GM18517 (cell line): ENCODE measurements around the gene MED13L.
"Not testable (repeated sequence)": the region's sequence is repeated elsewhere in the genome, so short reads cannot be mapped to it uniquely, and the experiment has no call there.

ENCODE experiments used
- ATAC-seq: cut with Tn5 transposase; IDR thresholded peaks from one replicate; pipeline ENCODE4 v1.9.1; 2021; ENCODE audit warnings: mild to moderate bottlenecking, moderate library complexity; ENCODE audit not compliant: unreplicated experiment

The MED13L gene

DNA sequence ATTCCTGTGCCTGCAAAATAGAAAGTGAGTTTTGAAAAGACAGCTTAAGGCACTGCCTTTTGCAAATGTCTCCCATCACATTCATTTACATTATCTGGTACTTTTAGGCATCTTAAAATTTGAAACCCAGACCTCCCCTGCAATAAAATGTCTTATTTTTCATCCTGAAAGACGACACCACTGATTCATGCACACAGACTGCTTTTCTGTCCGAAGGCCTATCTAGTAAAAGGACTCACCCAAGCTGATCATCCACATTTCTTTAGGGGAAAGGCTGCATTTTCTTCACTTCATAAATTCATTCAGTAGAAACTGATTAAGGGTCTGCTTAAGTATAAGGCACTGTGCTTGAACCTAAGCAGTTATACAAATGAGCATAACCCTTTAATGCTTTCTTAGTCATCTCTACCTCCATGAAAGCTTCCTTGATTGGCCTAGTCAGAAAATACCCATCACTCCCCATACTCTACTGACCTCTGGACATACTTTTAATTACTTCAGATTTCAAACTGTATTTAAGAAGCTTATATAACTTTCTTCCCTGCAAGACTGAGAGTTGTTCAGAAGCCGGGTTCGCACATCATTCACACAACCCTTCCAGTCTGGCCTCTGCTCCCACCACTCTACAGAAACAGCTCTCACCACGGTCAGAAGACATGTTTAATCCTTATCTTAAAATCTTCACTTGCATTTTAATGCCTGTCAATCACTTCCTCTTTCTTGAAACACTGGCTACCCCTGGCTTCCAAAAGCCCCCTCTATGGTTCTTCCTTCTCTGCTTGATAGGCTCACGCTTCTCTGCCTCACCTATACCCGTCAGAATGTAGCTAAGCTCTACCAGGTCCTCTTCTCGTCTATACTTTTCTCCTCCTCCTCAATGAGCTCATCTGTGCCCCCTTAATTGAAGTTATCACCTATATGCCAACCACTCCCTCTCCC, 288.6 kb downstream of the MED13L start:
- no peak for ATAC-seq

DNA sequence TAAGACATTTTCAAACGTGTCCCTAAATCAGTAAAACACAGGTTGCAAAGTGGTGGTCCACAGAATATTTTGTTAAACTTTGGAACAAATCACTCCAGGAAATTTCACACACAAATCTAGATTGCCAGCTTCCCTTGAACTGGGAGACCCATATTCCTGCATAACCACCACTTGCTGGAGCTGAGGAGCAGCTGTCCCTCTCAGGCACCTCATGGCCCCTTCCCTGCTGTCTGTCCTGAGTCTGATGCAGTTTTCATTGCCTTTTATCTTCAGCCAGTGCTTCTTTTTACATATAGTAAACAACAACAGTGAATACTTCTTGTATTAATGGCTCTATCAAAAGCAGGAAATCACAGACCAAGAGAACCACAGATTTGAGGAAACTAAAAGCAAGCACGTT, 289.3 kb downstream of the MED13L start:
- no peak for ATAC-seq

DNA sequence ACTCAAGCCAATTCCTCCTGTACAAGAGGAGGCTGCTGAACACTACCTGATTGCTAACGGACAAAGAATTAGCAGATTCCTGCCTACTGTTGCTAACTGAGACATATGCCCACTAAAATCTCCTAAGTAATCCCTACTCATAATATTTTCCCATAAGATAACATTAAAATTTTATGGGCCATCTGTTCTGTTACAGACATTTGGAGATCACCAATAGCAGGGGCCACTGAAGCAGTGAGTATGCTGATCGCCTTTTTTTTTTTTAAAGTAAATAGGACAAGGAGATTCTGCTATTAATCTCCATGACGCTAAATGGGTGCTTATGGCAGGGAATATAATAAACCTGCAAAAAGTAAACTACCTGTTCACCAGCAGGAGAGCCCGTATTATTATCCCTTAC, 292.9 kb downstream of the MED13L start:
- no peak for ATAC-seq

DNA sequence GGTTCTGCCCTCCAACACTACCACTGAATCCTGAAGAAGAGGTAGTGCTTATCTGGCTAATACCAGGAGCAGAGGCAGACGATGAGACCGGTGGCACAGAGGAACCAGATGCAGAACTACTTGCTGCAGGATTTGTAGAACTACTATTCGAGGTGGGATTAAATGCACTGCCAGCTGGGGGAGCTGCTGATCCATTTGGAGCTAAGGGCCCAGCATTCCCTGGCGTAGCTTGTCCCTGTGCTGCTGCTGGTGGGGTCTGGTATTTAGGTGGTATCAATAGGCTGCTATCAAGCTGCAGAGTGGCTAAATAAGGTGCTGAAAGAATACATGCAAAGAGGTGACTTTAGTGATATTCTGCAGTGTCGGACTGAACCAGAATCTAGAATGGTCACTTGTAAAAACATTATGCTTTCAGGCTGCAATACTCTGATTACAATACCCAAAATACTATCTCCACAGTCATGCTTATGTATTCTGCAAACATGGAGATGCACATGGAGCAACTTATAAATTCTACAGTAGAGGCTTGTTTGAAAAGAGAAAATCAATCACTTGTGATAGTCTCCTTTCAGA, 294.2 kb downstream of the MED13L start:
- ATAC-seq, result no peak

DNA sequence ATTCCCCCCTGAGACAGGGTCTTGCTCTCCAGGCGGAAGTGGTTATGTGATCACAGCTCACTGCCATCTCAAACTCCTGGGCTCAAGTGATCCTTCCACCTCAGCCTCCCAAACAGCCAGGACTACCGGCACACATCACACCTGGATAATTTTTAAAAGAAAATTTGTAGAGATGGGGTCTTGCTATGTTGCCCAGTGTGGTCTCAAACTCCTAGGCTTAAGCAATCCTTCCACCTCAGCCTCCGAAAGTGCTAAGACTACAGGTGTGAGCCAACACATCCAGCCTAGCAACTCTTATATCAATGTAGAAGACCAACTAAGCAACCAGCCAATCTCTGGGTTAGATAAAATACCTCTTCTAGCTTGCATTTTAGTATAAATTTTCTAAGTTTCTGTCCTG, 297.2 kb downstream of the MED13L start:
- no peak for ATAC-seq

DNA sequence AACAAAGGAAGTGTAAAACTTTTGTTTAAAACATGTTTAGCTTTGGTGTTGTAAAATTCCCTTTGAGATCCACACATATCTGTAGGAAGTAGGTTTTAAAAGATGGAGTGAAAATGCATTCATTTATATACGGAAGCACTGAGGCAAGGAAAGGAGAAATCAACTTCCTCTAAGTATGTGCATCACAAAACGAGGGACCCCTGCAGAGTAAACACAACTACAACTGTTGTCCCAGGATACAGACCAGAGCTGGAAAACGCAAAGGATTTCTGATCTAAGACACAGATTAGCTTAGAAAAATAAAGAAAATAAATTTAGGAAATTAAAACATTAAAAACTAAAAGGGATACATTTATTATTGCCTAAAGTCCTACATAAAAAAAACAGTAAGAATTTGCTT, 297.6 kb downstream of the MED13L start:
- ATAC-seq, result no peak

DNA sequence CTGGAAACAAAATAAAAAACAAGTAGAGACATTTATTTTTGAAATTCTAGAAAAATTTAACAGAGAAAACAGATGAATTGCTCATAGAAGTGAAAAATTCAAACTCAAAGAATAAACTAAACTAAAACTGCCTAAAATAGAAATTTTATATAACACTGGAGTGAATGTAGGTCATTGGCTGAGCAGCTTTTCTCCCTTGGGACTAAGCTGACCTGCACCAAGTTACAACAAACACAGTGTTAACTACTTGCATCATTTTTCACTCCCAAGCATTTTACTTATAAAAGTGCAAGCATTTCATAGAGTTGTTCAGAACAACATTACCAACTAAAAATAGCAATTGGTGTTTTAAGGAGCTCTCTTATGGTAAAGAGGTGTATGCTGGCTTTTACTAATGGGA, 298.1 kb downstream of the MED13L start:
- ATAC-seq, result no peak

DNA sequence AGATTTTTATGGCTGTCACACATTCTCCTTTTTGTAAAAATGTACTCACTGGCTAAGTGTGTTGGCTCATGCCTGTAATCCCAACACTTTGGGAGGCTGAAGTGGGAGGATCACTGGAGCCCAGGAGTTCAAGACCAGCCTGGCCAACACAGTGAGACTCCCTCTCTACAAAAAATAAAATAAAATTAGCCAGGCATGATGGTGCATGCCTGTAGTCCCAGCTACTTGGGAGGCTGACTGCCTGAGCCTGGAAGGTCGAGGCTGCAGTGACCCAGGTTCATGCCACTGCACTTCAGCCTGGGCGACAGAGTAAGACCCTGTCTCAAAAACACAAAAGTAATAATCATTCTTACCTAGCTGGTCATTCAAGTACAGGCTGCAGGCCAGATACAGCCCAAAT, 300.7 kb downstream of the MED13L start:
- ATAC-seq, result not testable (repeated sequence)

DNA sequence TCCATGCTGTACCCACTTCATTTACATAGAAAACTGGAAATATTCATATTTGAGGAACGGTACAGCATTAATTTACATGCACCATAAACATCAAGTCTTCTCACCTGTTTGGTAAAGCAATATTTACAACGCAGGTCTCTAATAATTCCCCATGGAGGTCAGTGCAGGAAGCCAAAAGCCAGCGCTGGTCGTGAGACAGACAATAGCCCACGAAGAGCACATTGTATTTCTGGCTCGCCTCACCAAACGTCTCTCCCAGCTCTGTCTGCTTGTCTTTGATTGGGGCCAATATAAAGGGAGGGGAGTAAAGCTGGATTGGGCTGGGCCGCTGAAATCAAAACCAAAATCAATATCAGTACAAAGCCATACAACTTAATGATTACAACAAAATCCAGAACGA, 302.1 kb downstream of the MED13L start:
- ATAC-seq, result no peak

DNA sequence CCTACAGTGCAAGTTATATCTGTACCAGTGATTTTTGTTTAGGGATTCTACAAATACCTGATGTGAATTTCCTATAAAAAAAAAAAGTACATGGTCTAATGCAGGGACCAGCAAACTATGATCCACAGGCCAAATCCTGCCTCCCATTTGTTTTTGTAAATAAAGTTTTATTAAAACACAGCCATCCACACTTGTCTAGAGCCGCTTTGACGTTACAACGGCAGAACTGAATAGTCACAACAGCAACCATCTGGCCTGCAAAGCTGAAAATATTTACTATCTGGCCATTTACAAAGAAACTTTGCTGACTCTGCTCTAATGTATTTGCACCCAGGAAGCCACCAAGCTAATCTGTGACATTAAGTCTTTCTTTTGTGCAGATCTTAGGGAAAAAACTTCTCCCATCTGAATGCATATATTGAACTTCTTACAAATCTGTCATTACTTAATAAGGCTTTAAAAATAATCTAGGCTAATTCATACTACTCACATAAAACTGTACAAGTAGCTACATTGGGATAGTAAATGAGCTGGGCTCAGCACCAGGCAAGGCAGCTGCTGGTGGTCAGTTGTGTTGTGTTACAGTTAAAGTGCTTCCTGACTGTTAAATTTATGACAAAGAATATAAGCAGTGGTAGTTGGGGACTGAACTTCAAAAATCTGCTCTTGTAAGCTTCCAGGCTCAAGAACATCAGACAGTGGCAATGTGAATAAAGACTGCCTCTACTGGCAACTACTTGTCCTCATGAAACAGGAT, 303.3 kb downstream of the MED13L start:
- ATAC-seq, result no peak

DNA sequence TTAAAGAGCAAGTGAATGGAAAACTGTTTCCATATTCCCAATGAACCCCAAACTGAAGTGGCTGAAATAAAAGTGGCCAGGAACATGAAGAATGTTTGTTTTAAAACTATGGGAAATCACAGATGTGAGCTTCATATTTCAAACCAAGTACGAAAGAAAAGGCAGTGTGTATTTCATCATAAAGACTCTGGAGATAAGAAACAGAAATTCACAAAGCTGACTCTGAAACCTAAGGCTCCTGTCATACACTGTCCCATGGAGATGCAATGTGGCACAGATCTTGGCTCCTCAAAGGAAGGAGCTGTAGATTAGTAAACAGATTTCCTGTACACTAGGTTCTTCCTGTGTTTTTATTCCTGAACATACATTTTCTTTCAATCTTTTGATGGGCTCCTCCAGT, 304.4 kb downstream of the MED13L start:
- ATAC-seq, result no peak

DNA sequence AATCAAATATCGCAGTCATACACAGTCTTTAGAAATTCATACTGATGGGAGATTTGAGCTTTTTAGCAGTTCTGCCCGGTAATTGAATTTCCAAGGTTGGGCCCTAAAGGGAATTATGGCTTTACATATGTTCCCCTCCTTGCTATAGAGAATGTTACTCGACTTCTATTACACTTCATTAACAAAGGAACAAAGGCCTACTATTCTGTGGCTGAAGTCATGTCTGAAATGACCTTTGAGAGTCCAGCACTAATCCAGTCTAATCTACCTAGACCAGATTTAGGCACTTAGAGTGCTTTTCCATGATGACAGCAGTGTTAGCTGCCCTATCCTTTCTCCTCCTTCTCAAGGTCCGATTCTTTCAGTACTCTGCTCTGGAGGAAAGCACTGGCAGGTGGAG, 305.3 kb downstream of the MED13L start:
- no peak for ATAC-seq

DNA sequence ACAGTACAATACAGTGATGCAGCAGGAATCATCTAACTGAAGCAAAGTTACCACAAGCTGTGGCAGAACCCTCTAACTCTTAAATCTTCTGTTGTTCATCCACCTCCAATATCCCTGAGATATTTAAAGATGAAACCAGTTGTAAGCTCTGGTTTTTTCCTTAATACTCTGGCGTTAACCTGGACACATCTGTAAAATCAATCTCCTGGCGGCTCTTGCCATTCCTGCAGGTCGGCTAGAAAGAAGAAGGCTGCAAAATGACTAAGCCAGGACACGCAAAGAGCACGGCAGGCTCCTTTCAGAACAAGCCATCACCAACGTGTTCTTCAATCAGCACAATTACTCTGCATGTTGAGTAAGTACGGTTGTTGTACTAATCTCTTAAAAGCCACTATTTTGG, 309.3 kb downstream of the MED13L start:
- no peak for ATAC-seq

DNA sequence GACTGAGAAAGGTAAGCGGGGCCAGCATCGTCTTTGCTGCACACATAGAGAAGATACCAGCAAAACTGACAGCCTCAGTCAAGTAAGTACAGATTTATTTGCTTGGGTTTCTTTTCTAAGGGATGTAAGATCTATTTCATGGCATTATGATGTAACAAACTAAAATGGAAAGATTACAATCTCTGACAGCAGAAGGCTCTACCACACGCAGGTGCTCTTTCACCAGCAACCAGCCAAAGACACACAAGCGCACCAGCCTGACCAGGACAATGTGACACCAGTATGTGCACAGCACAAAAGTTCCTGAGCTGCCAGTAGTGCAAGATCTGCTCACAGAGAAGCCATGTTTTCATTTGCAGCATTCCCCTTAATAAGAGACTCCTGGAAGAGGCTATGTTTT, 311.1 kb downstream of the MED13L start:
- ATAC-seq, result no peak

DNA sequence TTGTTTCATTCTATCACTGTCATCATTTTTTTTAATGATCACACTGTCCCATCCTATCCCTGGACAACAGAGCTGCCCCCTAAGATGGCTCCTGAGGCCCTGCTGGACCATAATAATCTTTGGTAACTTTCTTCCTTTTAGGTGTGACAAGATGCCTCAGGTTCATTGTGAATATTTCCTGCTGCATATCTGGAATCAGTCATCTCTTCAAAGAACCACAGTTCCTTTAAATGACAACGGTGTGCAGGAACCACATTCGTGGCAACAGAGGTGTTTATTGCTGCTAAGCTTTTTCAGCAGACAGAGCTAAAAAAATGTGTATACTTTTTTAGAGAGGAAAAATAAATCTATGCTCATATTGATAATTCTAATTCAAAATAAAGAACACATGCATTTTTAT, 312.9 kb downstream of the MED13L start:
- no peak for ATAC-seq

DNA sequence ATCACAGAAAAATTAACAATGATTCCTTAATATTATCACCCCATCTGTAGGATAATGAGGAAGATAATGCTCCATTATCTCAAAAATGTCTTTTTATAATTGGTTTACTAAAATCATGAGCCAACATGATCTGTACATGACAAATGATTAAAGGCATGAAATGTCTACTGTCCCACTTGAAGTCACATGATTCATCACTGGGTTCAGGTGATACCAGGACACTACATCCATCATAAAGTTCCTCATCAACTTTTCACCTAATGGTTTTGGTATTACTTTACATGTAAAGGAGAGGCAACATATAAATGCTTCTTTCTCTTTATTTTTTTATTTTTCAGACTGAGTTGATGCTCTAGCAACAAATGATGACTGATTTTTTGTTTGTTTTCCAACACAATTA, 313.3 kb downstream of the MED13L start:
- no peak for ATAC-seq

DNA sequence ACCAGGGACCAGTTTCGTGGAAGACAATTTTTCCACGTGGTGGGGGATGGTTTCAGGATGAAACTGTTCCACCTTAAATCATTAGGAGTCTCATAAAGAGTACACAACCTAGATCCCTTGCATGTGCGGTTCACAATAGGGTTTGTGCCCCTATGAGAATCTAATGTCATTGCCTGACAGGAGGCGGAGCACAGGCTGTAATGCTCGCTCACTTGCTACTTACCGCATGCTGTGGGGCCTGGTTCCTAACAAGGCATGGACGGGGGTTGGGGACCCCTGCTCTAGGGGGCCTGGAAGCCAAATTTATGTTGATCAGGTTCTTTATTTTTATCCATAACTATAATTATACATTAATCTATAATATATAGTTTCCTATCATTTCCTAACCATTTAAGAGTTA, 315.3 kb downstream of the MED13L start:
- ATAC-seq, result no peak

DNA sequence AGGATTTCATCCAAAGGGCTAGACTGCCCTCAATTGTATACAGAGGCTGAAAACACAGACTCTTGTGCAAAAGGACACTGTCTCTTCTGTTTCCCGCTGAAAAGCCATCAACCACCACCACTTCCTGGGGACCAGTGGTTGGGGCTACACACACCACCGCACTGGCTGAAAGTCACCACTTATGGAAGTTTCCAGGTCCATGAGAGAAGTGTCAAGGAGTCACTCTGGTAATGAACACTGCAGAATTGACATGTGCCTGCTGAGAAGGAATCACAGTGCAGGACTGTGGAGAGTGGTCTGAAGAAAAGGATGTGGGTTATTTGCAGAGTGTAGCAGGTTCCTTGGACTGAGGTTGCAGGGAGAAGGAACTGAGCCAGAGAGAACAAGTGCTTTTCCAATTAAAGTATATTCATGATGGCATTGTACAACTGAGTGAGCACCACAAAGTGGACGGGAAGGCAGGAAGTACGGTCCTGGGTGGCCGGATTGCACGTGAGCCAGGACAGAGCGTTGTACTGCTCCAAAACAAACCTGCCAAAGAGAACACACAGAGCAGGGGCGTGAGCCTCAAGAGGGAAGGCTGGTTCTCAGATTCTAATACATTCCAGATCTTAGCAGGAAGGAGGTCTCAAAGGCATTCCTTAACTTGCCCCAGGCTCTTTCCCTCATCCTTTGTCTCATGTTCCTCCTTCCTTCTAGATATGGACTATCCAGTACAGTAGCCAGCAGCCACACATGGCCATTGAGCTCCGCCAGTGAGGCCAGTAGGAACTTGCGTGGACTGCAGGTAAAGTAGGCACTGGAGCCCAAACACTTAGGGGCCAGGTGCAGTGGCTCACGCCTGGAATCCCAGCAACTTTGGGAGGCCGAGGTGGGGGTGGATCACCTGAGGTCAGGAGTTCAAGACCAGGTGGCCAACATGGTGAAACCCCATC, 316.4 kb downstream of the MED13L start:
- ATAC-seq, result no peak

DNA sequence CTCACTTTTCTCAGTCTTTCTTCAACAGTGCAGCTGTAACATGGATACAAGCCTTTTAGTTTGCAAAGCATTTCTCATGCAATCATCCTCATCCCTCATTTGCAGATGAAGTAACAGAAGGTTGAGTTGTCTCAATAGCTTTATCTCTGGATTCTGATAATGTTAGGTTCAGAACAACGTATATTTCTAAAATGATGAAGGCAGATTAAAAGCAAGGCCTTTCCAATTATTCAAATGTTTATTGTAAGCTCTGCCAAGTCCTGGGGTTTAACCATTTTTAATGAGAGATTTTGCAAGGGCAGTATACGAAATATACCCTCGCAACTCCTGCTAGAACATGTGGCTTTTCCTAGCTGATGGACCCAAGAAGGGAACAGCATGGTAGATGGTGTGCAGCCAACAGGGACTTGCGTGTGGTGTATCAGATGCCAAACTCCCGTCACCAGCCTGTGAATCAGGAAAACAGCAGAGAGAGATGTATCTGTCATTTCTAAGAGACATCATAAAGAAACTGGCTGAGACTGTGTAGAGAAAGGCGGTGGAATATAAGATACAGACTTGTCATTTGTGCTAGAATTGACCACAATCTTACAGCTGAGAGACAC, 319.7 kb downstream of the MED13L start:
- ATAC-seq, result no peak

DNA sequence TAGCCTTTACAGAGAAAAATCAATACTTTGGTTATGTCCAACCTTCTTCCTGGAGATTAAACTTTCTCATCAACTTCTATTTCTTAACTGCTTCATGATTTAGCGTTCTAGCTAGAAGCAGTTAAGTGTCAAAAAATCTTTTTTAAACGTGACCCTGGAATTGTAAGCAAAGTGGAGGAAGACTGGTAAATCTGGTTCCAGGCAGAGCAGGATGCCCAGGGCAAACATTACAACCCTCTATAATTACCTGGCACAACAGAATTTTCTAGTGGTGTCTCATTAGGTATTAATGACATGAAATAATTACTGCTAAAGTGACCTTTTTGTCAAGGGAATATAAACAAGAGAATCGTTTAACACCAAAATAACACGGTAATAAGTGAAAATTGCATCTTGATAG, 320.8 kb downstream of the MED13L start:
- no peak for ATAC-seq
